ENCODE data around the gene ANO7.

DNA sequence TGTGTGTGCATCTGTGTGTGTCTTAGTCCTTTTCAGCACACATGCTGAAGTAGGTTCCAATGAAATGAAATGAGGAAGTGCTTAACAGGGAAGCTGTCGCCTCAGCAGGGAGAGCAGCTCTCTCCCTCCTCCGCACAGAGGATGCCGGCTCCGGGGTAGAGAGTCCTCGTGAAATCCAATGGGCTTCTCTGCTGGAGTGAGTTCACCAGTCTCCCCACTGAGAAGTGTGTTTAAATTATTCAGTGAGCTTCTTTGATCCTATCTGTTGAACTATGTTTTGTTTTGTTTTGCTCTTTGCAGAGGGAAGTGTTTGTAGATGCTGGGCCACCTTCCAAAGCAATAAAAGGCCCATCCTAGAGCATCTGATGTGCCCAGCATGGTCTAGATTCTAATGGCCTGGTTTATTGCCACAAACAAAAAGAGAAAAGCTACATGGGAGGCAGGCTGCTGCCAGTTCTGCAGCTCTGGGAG is 31.5 kb upstream of the ANO7 start:
- no peak for TF ChIP-seq EZH2phosphoT487 (IDR thresholded peaks at IDR 0.05; ENCODE audit: borderline replicate concordance, low read length)
- TF ChIP-seq, protein P1, sequence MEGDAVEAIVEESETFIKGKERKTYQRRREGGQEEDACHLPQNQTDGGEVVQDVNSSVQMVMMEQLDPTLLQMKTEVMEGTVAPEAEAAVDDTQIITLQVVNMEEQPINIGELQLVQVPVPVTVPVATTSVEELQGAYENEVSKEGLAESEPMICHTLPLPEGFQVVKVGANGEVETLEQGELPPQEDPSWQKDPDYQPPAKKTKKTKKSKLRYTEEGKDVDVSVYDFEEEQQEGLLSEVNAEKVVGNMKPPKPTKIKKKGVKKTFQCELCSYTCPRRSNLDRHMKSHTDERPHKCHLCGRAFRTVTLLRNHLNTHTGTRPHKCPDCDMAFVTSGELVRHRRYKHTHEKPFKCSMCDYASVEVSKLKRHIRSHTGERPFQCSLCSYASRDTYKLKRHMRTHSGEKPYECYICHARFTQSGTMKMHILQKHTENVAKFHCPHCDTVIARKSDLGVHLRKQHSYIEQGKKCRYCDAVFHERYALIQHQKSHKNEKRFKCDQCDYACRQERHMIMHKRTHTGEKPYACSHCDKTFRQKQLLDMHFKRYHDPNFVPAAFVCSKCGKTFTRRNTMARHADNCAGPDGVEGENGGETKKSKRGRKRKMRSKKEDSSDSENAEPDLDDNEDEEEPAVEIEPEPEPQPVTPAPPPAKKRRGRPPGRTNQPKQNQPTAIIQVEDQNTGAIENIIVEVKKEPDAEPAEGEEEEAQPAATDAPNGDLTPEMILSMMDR (IDR thresholded peaks at IDR 0.05; ENCODE audit: low read depth, low read length, poor library complexity, severe bottlenecking) = no peak

Measured in DOHH2 (cell line).